Measurements from ENCODE around the gene FAM25G.
A peak's percentile ranks its signal among the peaks of the same experiment; 100 is the strongest.
"Not testable (repeated sequence)": the region's sequence is repeated elsewhere in the genome, so short reads cannot be mapped to it uniquely, and the experiment has no call there.

- not testable (repeated sequence) for TF ChIP-seq POLR2A (IDR thresholded peaks at IDR 0.05)
- TF ChIP-seq CTCF (IDR thresholded peaks at IDR 0.05): peak in 1 of 6 experiments; percentile 21
Observed at GRCh38 chr10:47461261-47461687, 30.2 kb downstream of the FAM25G start.
